Neural cell (in vitro differentiated cells): ENCODE data around the gene FBXW2. TPM values are rescaled to one million over a fixed set of nuclear protein-coding genes. Genes with fewer than 3 reads are reported as not detected.

Experiments used
- H2AFZ ChIP-seq: fragments of 200-600, 300-800 bp; sonication (generic), shearing (Covaris generic); 2 replicates; pipeline ENCODE4 v1.6.0; 2014; ENCODE audit warnings: low read depth, mild to moderate bottlenecking, antibody characterized with exemption, low read length, moderate library complexity
- H3F3A ChIP-seq: fragments of 200-600 bp; shearing (Covaris generic); 2 replicates; pipeline ENCODE4 v1.6.1; 2016; ENCODE audit warnings: mild to moderate bottlenecking, moderate library complexity, mixed read lengths, antibody characterized with exemption, low read length; ENCODE audit not compliant: insufficient read depth, poor library complexity, severe bottlenecking
- H3K27ac ChIP-seq: fragments of 200-600, 300-800 bp; sonication (generic), shearing (Covaris generic); 2 replicates; pipeline ENCODE4 v1.5.1; 2014; ENCODE audit warnings: mild to moderate bottlenecking, low read length, moderate library complexity
- H3K27me3 ChIP-seq: fragments of 300-800, 200-600 bp; sonication (generic), shearing (Covaris generic); 2 replicates; pipeline ENCODE4 v1.6.0; 2014; ENCODE audit warnings: mild to moderate bottlenecking, low read depth, low read length, moderate library complexity; ENCODE audit not compliant: insufficient read depth
- H3K36me3 ChIP-seq: fragments of 300-800, 200-600 bp; sonication (generic), shearing (Covaris generic); 2 replicates; pipeline ENCODE4 v1.5.1; 2014; ENCODE audit warnings: mild to moderate bottlenecking, antibody characterized with exemption, low read length, moderate library complexity; ENCODE audit not compliant: insufficient read depth
- H3K4me2 ChIP-seq: fragments of 300-800, 200-600 bp; sonication (generic), shearing (Covaris generic); 2 replicates; pipeline ENCODE4 v1.6.0; 2014; ENCODE audit warnings: mild to moderate bottlenecking, low read length
- H3K4me3 ChIP-seq: fragments of 300-800, 200-600 bp; sonication (generic), shearing (Covaris generic); 2 replicates; pipeline ENCODE4 v1.5.1; 2014; ENCODE audit warnings: mild to moderate bottlenecking, low read length, moderate library complexity
- H3K79me2 ChIP-seq: fragments of 200-600 bp; shearing (Covaris generic); replicated peaks from 2 replicates; pipeline ENCODE4 v1.6.0; 2014; ENCODE audit warnings: mild to moderate bottlenecking, low read length, moderate library complexity; ENCODE audit not compliant: insufficient read depth
- H3K9ac ChIP-seq: fragments of 300-800, 200-600 bp; sonication (generic), shearing (Covaris generic); 2 replicates; pipeline ENCODE4 v1.6.1; 2016; ENCODE audit warnings: mild to moderate bottlenecking, low read length, mixed read lengths
- H3K9me2 ChIP-seq: fragments of 200-600 bp; shearing (Covaris generic); 2 replicates; pipeline ENCODE4 v1.6.1; 2016; ENCODE audit warnings: mild to moderate bottlenecking, low read length, mixed read lengths; ENCODE audit not compliant: insufficient read depth
- H3K9me3 ChIP-seq: fragments of 200-600, 300-800 bp; sonication (generic), shearing (Covaris generic); 2 replicates; pipeline ENCODE4 v1.6.1; 2016; ENCODE audit warnings: mild to moderate bottlenecking, mixed run types, low read length, moderate library complexity, mixed read lengths
- H4K20me1 ChIP-seq: fragments of 200-600 bp; shearing (Covaris generic); 2 replicates; pipeline ENCODE4 v1.6.1; 2016; ENCODE audit warnings: mild to moderate bottlenecking, mixed run types; ENCODE audit not compliant: insufficient read depth
- EP300 ChIP-seq: fragments of 450-650 bp; conservative IDR thresholded peaks from 2 replicates; pipeline ENCODE4 v1.6.1; 2014; ENCODE audit warnings: antibody characterized with exemption, mild to moderate bottlenecking, moderate library complexity; ENCODE audit not compliant: poor library complexity, severe bottlenecking
- EZH2 ChIP-seq: fragments of 200-600, 300-800 bp; shearing (Covaris generic), sonication (generic); IDR thresholded peaks from 2 replicates; pipeline ENCODE4 v1.6.1; 2014; ENCODE audit warnings: antibody characterized with exemption, low read length, borderline replicate concordance, mild to moderate bottlenecking; ENCODE audit not compliant: insufficient read depth, poor library complexity, severe bottlenecking
- MXI1 ChIP-seq: fragments of 450-650 bp; conservative IDR thresholded peaks from 2 replicates; pipeline ENCODE4 v1.6.1; 2014; ENCODE audit warnings: antibody characterized with exemption, mild to moderate bottlenecking; ENCODE audit not compliant: poor library complexity, severe bottlenecking
- POLR2AphosphoS5 ChIP-seq: IDR thresholded peaks from 2 replicates; pipeline ENCODE4 v1.6.1; 2012
- RAD21 ChIP-seq: fragments of 450-650 bp; conservative IDR thresholded peaks from 2 replicates; pipeline ENCODE4 v1.6.1; 2014; ENCODE audit warnings: antibody characterized with exemption, mild to moderate bottlenecking, moderate library complexity
- SMC3 ChIP-seq: fragments of 450-650 bp; conservative IDR thresholded peaks from 2 replicates; pipeline ENCODE4 v1.6.1; 2014; ENCODE audit warnings: antibody characterized with exemption, mild to moderate bottlenecking, moderate library complexity; ENCODE audit not compliant: poor library complexity
- TAF1 ChIP-seq: IDR thresholded peaks from 2 replicates; pipeline ENCODE4 v1.6.1; 2012; ENCODE audit warnings: low read depth
- polyA plus RNA-seq: library from polyadenylated mRNA; depleted of rRNA; stranded (reverse); fragments of >200 nt; gene quantifications from 2 replicates; pipeline ENCODE4 v1.2.3, GENCODE V29; 2014
- TF ChIP-seq, protein P1 (sequence below): fragments of 450-650 bp; IDR thresholded peaks from 2 replicates; pipeline ENCODE4 v1.5.1; 2014; ENCODE audit warnings: antibody characterized with exemption, mild to moderate bottlenecking, moderate library complexity; ENCODE audit not compliant: poor library complexity, severe bottlenecking
- TF ChIP-seq, protein P2 (sequence below): IDR thresholded peaks from 2 replicates; pipeline ENCODE4 v1.6.1; 2012; ENCODE audit warnings: borderline replicate concordance

FBXW2 gene
- polyA plus RNA-seq, 1 donor from 2014 or later, result 49.5 TPM

DNA sequence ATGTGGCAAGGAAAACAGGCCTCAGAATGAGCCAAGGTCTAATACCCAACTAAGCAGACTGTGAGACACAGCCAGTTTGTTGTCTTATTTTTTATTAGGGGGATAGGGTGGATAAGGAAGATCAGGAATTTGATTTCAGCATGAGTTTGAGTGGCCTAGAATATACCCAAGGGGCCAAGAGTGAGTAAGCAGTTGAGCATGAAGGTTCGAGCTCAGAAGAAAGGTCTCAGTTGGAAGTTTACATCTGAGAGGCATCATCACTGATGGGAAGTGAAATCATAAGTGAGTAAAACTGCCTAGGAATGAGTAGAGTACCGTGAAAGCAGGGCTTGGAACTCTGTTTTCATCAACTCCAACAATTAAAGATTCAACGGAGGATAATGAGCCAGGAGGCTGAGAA, 36.9 kb upstream of the FBXW2 start:
- no peak overlapping the region for H3K4me2 ChIP-seq
- no peaks in the 10 kb centered on the region for H4K20me1 ChIP-seq
- no peak overlapping the region for H3K4me3 ChIP-seq
- no peaks in the 10 kb centered on the region for H3K27me3 ChIP-seq
- H3F3A ChIP-seq, result no peaks in the 10 kb centered on the region
- no peak overlapping the region for H3K27ac ChIP-seq
- H3K9ac ChIP-seq, result no peak overlapping the region
- no peaks in the 10 kb centered on the region for H3K9me3 ChIP-seq
- no peaks in the 10 kb centered on the region for H3K79me2 ChIP-seq
- no peak overlapping the region for H2AFZ ChIP-seq
- H3K36me3 ChIP-seq, result no peaks in the 10 kb centered on the region
- no peaks in the 10 kb centered on the region for H3K9me2 ChIP-seq
- TF ChIP-seq, protein P1, sequence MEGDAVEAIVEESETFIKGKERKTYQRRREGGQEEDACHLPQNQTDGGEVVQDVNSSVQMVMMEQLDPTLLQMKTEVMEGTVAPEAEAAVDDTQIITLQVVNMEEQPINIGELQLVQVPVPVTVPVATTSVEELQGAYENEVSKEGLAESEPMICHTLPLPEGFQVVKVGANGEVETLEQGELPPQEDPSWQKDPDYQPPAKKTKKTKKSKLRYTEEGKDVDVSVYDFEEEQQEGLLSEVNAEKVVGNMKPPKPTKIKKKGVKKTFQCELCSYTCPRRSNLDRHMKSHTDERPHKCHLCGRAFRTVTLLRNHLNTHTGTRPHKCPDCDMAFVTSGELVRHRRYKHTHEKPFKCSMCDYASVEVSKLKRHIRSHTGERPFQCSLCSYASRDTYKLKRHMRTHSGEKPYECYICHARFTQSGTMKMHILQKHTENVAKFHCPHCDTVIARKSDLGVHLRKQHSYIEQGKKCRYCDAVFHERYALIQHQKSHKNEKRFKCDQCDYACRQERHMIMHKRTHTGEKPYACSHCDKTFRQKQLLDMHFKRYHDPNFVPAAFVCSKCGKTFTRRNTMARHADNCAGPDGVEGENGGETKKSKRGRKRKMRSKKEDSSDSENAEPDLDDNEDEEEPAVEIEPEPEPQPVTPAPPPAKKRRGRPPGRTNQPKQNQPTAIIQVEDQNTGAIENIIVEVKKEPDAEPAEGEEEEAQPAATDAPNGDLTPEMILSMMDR, result no peak
- TF ChIP-seq RAD21, result no peak
- no peak for TF ChIP-seq POLR2AphosphoS5
- TF ChIP-seq EZH2, result no peak
- no peak for TF ChIP-seq EP300
- no peak for TF ChIP-seq MXI1
- TF ChIP-seq SMC3, result no peak
- TF ChIP-seq TAF1, result no peak
- TF ChIP-seq, protein P2, sequence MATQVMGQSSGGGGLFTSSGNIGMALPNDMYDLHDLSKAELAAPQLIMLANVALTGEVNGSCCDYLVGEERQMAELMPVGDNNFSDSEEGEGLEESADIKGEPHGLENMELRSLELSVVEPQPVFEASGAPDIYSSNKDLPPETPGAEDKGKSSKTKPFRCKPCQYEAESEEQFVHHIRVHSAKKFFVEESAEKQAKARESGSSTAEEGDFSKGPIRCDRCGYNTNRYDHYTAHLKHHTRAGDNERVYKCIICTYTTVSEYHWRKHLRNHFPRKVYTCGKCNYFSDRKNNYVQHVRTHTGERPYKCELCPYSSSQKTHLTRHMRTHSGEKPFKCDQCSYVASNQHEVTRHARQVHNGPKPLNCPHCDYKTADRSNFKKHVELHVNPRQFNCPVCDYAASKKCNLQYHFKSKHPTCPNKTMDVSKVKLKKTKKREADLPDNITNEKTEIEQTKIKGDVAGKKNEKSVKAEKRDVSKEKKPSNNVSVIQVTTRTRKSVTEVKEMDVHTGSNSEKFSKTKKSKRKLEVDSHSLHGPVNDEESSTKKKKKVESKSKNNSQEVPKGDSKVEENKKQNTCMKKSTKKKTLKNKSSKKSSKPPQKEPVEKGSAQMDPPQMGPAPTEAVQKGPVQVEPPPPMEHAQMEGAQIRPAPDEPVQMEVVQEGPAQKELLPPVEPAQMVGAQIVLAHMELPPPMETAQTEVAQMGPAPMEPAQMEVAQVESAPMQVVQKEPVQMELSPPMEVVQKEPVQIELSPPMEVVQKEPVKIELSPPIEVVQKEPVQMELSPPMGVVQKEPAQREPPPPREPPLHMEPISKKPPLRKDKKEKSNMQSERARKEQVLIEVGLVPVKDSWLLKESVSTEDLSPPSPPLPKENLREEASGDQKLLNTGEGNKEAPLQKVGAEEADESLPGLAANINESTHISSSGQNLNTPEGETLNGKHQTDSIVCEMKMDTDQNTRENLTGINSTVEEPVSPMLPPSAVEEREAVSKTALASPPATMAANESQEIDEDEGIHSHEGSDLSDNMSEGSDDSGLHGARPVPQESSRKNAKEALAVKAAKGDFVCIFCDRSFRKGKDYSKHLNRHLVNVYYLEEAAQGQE, result no peak

DNA sequence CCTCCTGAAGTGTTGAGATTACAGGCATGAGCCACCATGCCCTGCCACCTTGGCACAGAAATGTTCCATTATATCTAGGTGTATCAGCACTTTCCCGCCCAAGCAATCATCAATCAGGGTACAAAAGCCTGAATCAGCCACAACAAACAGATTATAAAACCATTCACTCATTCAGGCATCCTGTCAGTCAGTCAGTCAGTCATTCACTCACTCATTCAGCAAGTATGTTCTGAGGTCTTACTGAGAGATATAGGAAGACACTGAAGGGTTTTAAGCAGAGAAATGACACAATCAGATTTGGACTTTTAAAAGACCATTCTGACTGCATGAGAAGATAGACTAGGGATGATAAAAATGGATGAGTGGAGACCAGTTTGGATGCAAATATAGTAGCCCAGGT, 36.4 kb upstream of the FBXW2 start:
- Histone ChIP-seq H3K9me2 (no peaks in the 10 kb centered on the region), H3K9ac (no peak overlapping the region), H3K9me3 (no peaks in the 10 kb centered on the region), H3K36me3 (no peaks in the 10 kb centered on the region), H3K79me2 (no peaks in the 10 kb centered on the region), H3F3A (no peaks in the 10 kb centered on the region), H3K27ac (no peak overlapping the region), H4K20me1 (no peaks in the 10 kb centered on the region), H3K4me2 (no peak overlapping the region), H3K27me3 (no peaks in the 10 kb centered on the region), H3K4me3 (no peak overlapping the region), H2AFZ (no peak overlapping the region)
- TF ChIP-seq POLR2AphosphoS5, result no peak
- TF ChIP-seq MXI1, result no peak
- TF ChIP-seq, protein P1, result no peak
- TF ChIP-seq TAF1, result no peak
- no peak for TF ChIP-seq RAD21
- TF ChIP-seq SMC3, result no peak
- TF ChIP-seq EP300, result no peak
- TF ChIP-seq EZH2, result no peak
- TF ChIP-seq, protein P2, result no peak
